HG03571 (cell line): ENCODE results near the gene SERINC4.

Experiments used
- ATAC-seq: cut with Tn5 transposase; IDR thresholded peaks from one replicate; pipeline ENCODE4 v1.9.1; 2021; ENCODE audit not compliant: unreplicated experiment

Gene SERINC4

GRCh38 chr15:43799209-43799944 is 643 bp downstream of the SERINC4 start:
- no peak for ATAC-seq

GRCh38 chr15:43796566-43796965 is 3.5 kb downstream of the SERINC4 start:
- no peak for ATAC-seq

- ATAC-seq, result no peak
These were observed 4.0 kb downstream of the SERINC4 start for GRCh38 chr15:43795997-43796396.

GRCh38 chr15:43795197-43795596 is 4.8 kb downstream of the SERINC4 start:
- no peak for ATAC-seq

- no peak for ATAC-seq
These were observed 5.6 kb downstream of the SERINC4 start for GRCh38 chr15:43794269-43795037.

- ATAC-seq, result no peak
These were observed 6.4 kb downstream of the SERINC4 start for GRCh38 chr15:43793647-43794046.

- peak; percentile 15 for ATAC-seq
These were observed 7.1 kb downstream of the SERINC4 start for GRCh38 chr15:43792761-43793476.

GRCh38 chr15:43791993-43792760 is 7.8 kb downstream of the SERINC4 start, which contains the start of gene SERF2:
TSS of gene SERF2 (plus strand) at chr15:43792320. CDS start at chr15:43792377, 57 bp downstream.
- peak; percentile 77 for ATAC-seq

- no peak for ATAC-seq
These were observed 10.6 kb downstream of the SERINC4 start for GRCh38 chr15:43789409-43789808.

GRCh38 chr15:43779016-43779415 is 21.0 kb downstream of the SERINC4 start:
- ATAC-seq, result no peak

- ATAC-seq, result peak; percentile 57
These were observed 22.6 kb downstream of the SERINC4 start for GRCh38 chr15:43777267-43777914.

- ATAC-seq, result peak; percentile 32
These were observed 23.2 kb downstream of the SERINC4 start, which contains the start of gene ELL3 for GRCh38 chr15:43776718-43777266. TSS of gene ELL3 (minus strand) at chr15:43776966. CDS start at chr15:43776901, 65 bp downstream.

GRCh38 chr15:43776101-43776717 is 23.8 kb downstream of the SERINC4 start:
- ATAC-seq, result peak; percentile 59

GRCh38 chr15:43775411-43775965 is 24.5 kb downstream of the SERINC4 start:
- ATAC-seq, result no peak

- no peak for ATAC-seq
These were observed 26.0 kb downstream of the SERINC4 start for GRCh38 chr15:43774062-43774461.

GRCh38 chr15:43772624-43773023 is 27.4 kb downstream of the SERINC4 start:
- ATAC-seq, result no peak

- ATAC-seq, result no peak
These were observed 28.2 kb downstream of the SERINC4 start for GRCh38 chr15:43771816-43772215.

GRCh38 chr15:43769584-43770228 is 30.3 kb downstream of the SERINC4 start:
- no peak for ATAC-seq
